Esophagus muscularis mucosa (tissue), 4 donors: ENCODE results near the gene PTPRN2.

Source experiments
- EP300 ChIP-seq: sonication (generic); formaldehyde crosslinking; IDR thresholded peaks from one replicate; pipeline ENCODE4 v1.6.1; 2017; ENCODE audit warnings: antibody characterized with exemption
- POLR2A ChIP-seq: fragments of 450-650 bp; IDR thresholded peaks from one replicate; pipeline ENCODE4 v1.6.1; 2017; ENCODE audit warnings: antibody characterized with exemption, moderate library complexity, mild to moderate bottlenecking, low read depth
- POLR2AphosphoS5 ChIP-seq, 2 donors: sonication (generic); formaldehyde crosslinking; IDR thresholded peaks; one replicate each; pipeline ENCODE4 v1.6.1; 2017; ENCODE audit warnings: antibody characterized with exemption in 2 of 2
- TF ChIP-seq, protein P1 (sequence below), 3 experiments: fragments of 200-600 bp in 2 of 3; fragments of 450-650 bp in 1 of 3; sonication (generic) in 2 of 3; IDR thresholded peaks; one replicate each; pipeline ENCODE4 v1.5.1; 2017 to 2019; ENCODE audit warnings: antibody characterized with exemption in 3 of 3, mild to moderate bottlenecking in 2 of 3, moderate library complexity in 1 of 3

DNA sequence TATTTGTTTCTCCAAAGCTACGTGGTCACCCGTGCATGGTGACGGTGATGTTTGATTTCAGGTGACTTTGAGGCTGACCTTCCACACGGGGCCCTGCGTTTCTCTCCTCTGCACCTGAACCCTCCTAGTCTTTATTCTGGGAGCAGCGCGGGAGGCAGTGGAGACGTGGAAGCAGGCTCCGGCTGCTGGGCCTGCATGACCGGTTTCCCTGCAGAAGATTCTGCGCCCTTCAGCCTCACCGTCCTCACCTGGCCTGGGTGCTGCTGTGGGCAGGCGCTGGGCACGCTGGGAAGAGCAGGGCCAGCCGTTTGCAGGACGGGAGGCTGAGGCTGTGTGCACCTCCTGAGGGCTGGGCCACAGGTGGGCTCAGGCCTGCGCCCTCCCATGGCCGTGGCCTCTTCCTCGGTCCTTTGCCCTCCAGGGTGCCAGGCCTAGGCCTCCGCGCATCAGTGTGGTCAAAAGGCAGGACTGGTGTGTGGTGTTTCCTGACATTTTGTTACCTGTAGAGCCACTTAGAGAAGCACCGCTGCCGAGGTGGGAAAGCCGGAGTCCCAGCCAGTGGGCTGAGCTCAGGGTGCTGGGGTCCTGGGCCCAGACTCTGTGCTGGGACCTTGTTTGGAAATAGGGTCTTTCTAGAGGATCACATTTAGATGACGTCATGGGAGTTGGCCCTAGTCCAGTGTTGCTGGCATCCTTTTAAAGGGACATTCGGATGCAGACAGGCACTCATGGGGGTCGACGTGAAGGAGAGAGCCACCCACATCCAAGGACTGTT lies 772.5 kb downstream of the PTPRN2 start:
- TF ChIP-seq, protein P1, sequence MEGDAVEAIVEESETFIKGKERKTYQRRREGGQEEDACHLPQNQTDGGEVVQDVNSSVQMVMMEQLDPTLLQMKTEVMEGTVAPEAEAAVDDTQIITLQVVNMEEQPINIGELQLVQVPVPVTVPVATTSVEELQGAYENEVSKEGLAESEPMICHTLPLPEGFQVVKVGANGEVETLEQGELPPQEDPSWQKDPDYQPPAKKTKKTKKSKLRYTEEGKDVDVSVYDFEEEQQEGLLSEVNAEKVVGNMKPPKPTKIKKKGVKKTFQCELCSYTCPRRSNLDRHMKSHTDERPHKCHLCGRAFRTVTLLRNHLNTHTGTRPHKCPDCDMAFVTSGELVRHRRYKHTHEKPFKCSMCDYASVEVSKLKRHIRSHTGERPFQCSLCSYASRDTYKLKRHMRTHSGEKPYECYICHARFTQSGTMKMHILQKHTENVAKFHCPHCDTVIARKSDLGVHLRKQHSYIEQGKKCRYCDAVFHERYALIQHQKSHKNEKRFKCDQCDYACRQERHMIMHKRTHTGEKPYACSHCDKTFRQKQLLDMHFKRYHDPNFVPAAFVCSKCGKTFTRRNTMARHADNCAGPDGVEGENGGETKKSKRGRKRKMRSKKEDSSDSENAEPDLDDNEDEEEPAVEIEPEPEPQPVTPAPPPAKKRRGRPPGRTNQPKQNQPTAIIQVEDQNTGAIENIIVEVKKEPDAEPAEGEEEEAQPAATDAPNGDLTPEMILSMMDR (IDR thresholded peaks at IDR 0.05) = no peak
- TF ChIP-seq EP300 (no peak), POLR2AphosphoS5 (IDR thresholded peaks at IDR 0.05) (no peak), POLR2A (no peak)
